Measurements from ENCODE around the gene SELENOI. TPM values are rescaled to one million over a fixed set of nuclear protein-coding genes. Genes with fewer than 3 reads are reported as not detected.

The SELENOI gene
- 28.2 TPM for total RNA-seq (ENCODE audit: unreplicated experiment)
- long read RNA-seq, partial matches to known transcripts, result 2 of 4 reads
- long read RNA-seq, other reads (novel, unspliced or antisense), result 2 of 4 reads

GRCh38 chr2:26345545-26346453, at the start of gene SELENOI:
Gene SELENOI (plus strand): TSS chr2:26346143. CDS start chr2:26346233, 90 bp downstream.
- H3K4me1 Mint-ChIP-seq (ENCODE audit: unreplicated experiment), result peaks cover 30% of the 10 kb centered on the region
- H3K4me3 Mint-ChIP-seq (ENCODE audit: unreplicated experiment), result peak within 1 kb of the TSS; percentile 99
- no peaks in the 10 kb centered on the region for H3K36me3 Mint-ChIP-seq (ENCODE audit: low read depth, unreplicated experiment)
- peaks cover 1% of the 10 kb centered on the region for H3K27me3 Mint-ChIP-seq (ENCODE audit: unreplicated experiment)
- no peaks in the 10 kb centered on the region for H3K9me3 Mint-ChIP-seq (ENCODE audit: unreplicated experiment)
- H3K27ac Mint-ChIP-seq (ENCODE audit: unreplicated experiment), result peak within 1 kb of the TSS; percentile 99
- peak; percentile 100 for DNase-seq (ENCODE audit: low spot score)
- TF ChIP-seq CTCF (IDR thresholded peaks at IDR 0.05; ENCODE audit: unreplicated experiment), result no peak

- TF ChIP-seq CTCF (IDR thresholded peaks at IDR 0.05; ENCODE audit: unreplicated experiment), result no peak
- no peaks in the 10 kb centered on the region for H3K9me3 Mint-ChIP-seq (ENCODE audit: unreplicated experiment)
- DNase-seq (ENCODE audit: low spot score), result no peak
- H3K4me3 Mint-ChIP-seq (ENCODE audit: unreplicated experiment), result no peak overlapping the region
- no peaks in the 10 kb centered on the region for H3K4me1 Mint-ChIP-seq (ENCODE audit: unreplicated experiment)
- peaks cover 3% of the 10 kb centered on the region for H3K27me3 Mint-ChIP-seq (ENCODE audit: unreplicated experiment)
- no peaks in the 10 kb centered on the region for H3K36me3 Mint-ChIP-seq (ENCODE audit: low read depth, unreplicated experiment)
- H3K27ac Mint-ChIP-seq (ENCODE audit: unreplicated experiment), result no peak overlapping the region
These were observed 48.9 kb upstream of the SELENOI start for GRCh38 chr2:26297061-26297460.

DNA sequence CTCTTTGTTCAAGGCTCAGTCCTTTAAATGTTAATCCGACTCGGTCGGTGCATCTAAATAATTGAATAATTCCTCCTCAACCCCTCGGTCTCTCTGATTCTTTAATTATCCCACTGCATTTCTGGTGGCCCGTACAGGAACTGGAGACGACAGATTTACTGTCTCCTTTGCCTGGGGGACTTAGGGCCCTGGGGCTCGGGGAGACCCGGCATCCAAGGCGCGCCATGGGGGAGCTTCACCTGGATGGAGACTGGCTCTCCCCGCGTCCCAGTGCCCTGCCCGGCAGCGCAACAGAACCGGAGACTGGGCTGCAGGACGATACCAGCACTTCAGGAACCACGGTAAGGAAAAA, 47.7 kb upstream of the SELENOI start:
- no peaks in the 10 kb centered on the region for H3K36me3 Mint-ChIP-seq (ENCODE audit: low read depth, unreplicated experiment)

GRCh38 chr2:26298638-26299393, 47.1 kb upstream of the SELENOI start:
- Mint-ChIP-seq H3K4me3 (ENCODE audit: unreplicated experiment) (no peak overlapping the region), H3K27me3 (ENCODE audit: unreplicated experiment) (peaks cover 5% of the 10 kb centered on the region), H3K36me3 (ENCODE audit: low read depth, unreplicated experiment) (no peaks in the 10 kb centered on the region), H3K4me1 (ENCODE audit: unreplicated experiment) (no peaks in the 10 kb centered on the region), H3K27ac (ENCODE audit: unreplicated experiment) (no peak overlapping the region), H3K9me3 (ENCODE audit: unreplicated experiment) (no peaks in the 10 kb centered on the region)
- no peak for TF ChIP-seq CTCF (IDR thresholded peaks at IDR 0.05; ENCODE audit: unreplicated experiment)
- no peak for DNase-seq (ENCODE audit: low spot score)

More for the DNA sequence above, 47.7 kb upstream of the SELENOI start:
- Mint-ChIP-seq H3K9me3 (ENCODE audit: unreplicated experiment) (no peaks in the 10 kb centered on the region), H3K4me1 (ENCODE audit: unreplicated experiment) (no peaks in the 10 kb centered on the region), H3K27ac (ENCODE audit: unreplicated experiment) (no peak overlapping the region), H3K27me3 (ENCODE audit: unreplicated experiment) (peaks cover 5% of the 10 kb centered on the region), H3K4me3 (ENCODE audit: unreplicated experiment) (no peak overlapping the region)
- DNase-seq (ENCODE audit: low spot score), result no peak
- TF ChIP-seq CTCF (IDR thresholded peaks at IDR 0.05; ENCODE audit: unreplicated experiment), result no peak

All from endothelial cell (in vitro differentiated cells).